ENCODE measurements around the gene NDUFA8.
"Not testable (repeated sequence)": the region's sequence is repeated elsewhere in the genome, so short reads cannot be mapped to it uniquely, and the experiment has no call there.

Gene NDUFA8

DNA sequence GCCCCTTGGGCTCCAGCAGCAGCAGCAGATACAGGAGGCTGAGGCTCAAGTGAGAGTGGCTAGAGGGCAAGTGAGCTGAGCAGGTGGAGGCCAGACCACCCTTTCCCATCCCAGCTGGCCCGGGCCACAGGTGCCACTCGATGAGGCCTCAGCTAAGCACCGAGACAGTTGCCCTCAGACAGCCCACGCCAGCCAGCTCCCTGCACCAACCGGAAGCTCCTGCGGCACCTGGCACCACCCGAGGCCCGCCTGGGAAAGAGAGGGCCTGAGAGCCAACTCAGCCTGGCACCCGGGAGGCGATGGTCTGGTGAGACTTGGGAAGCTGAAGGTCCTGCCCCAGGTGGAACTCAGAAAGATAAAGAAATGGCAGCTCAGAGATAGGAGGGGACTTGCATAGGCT is 38.2 kb downstream of the NDUFA8 start:
- no peak for DNase-seq (ENCODE audit: low read depth in 3 of 3)

DNA sequence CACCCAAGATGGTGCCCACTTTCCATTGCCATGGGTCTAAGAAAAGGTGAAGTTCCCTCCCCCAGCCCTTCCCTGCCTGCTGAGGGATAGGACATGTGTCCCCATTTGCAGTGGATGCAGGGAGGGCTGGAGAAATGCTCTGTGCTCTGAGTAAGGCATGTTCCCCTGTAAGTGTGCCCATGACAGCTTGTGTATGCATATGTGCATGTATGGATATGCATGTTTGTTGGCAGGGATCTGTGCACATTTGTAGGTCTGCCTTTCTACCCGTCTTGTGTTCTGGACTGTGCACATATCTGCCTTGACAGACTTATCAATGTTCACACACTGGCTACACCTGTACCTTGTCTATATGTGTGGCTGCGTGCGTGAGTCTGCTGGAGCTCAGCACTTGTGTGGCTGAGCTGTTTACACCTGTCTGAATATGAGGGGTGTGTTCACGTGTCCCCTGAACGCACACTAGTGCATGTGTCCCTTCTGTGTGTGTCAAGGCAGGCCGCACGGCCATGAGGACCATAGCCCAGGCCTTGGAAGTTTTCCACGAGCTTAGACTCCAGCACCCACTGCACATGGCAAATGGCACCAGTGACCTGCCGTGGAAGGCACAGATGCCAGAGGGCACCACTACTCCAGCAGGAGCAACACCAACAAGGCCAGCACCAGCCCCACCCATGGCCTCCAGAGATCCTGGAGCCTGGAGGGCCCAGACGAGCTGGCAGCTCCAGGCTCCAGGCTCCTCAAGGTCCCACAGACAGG is 39.1 kb downstream of the NDUFA8 start:
- no peak for DNase-seq (ENCODE audit: low read depth in 3 of 3)

DNA sequence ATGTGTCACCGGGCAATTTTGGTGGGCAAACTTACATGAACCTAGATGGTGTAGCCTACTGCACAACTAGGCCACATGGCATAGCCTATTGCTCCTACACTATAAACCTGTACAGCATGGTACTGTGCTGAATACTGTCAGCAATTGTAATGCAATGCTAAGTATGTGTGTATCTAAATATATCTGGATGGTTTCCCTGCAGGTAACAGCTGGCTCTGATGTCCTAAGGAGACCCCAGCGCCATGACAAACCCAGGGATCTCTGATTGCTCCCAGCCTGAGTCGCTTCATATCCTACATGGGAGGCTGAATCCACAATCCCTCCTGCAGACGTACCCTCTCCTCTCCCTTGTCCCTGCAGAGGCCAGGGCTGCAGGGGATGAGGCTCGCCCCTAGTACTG is 39.9 kb downstream of the NDUFA8 start:
- DNase-seq (ENCODE audit: low read depth in 3 of 3), result no peak

DNA sequence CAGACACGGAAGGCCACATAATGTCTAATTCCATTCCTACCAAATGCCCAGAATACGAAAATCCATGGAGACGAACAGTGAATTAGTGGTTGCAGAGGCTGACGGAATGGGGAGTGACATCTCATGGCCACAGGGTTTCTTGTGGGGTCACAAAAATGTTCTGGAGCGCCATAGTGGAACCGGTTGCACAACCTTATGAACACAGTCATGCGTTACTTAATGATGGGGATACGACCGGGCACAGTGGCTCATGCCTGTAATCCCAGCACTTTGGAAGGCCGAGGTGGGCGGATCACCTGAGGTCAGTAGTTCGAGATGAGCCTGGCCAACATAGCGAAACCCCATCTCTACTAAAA is 40.4 kb downstream of the NDUFA8 start:
- DNase-seq (ENCODE audit: low read depth in 3 of 3), result no peak

DNA sequence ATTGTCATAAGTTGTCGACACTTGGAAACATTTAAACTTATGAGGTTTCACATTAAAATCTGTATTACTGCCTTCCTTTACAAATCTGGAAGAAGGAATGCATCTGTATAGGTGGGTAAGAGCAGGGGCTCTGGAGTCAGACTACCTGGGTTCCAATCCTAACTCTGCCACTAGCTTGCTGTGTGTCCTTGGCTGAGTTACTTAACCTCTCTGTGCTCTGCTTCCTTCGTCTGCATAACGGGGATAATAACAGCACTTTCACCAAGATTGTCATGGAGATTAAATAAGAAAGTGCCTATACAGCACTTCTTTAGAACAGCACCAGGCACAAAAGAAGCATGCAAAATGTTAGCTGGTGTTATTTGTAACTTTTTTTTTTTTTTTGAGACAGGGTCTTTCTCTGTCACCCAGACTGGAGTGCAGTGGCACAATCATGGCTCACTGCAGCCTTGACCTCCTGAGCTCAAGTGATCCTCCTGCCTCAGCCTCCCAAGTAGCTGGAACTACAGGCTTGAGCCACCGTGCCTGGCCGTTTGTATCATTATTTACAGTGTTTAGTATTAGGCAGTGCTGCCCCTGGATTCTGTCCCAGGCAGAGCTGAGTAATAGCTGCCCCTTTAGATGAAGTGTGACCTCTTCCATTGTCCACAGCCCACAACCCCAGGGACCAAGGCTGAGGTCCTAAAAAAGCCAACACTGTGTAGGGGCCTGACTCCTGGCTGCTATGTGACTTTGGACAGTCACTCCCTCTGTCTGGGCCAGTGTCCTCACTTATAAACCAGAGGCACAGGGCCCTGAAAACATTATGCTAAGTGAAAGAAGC is 41.0 kb downstream of the NDUFA8 start:
- no peak for DNase-seq (ENCODE audit: low read depth in 3 of 3)

DNA sequence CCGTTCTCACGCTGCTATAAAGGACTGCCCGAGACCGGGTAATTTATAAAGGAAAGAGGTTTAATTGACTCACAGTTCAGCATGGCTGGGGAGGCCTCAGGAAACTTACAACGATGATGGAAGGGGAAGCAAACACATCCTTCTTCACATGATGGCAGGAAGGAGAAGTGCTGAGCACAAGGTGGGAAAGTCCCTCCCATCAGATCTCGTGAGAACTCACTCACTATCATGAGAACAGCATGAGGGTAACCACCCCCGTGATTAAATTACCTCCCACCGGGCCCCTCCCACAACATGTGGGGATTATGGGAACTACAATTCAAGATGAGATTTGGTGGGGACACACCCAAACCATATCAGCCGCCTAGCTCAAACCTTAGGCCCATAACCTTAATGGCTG is 42.3 kb downstream of the NDUFA8 start:
- not testable (repeated sequence) for DNase-seq (ENCODE audit: low read depth in 3 of 3)

DNA sequence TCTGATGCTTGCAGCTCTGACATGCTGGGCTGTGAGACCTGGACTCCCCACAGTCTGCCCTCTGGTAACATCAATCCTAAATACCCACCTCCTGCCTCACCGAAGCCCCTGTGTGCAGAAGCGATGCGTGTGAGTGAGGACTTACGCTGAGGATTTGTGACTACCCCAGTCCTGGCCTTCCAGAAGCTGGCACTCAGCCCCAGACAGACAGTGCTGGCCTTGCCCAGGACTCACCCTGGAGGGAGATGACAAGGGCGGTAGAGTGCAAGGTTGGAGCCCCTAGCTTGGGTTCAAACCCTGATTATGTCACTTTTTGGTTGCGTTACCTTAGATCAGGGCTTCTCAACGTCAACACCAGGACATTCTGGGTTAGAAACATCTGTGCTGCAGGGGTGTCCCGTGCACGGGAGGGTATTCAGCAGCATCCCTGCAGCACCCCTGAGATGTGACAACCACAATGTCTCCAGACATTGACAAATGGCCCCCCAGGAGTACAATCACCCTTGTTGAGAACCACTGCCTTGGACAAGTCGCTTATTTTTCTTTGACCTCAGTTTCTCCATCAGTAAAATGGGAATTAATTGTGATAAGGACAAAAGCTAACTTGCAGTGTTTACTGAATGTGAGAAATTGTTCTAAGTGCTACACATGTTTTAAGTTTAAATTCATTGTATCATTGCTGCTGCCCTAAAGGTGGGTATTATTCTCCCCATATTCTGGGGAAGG is 43.0 kb downstream of the NDUFA8 start:
- DNase-seq (ENCODE audit: low read depth in 3 of 3), result no peak

DNA sequence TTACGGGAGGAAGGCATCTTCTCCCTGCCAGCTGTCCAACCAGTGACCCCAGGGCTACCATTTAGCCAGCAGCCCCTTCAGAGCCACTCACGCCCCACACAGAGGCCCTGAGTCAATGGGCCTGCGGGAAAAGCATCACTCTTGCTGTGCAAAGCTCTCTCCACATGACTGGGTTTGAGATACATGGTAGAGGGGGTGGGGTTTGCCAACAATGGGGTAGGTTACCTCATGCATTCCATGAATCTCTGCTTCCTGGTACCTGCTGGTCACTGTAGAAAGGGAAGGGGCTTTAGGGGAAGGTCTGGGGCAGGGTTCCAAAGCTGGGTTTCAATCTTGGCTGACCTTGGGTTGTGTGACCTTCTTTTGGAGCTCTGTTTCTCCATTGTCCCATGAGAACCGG is 43.5 kb downstream of the NDUFA8 start:
- DNase-seq (ENCODE audit: low read depth in 3 of 3), result no peak

DNA sequence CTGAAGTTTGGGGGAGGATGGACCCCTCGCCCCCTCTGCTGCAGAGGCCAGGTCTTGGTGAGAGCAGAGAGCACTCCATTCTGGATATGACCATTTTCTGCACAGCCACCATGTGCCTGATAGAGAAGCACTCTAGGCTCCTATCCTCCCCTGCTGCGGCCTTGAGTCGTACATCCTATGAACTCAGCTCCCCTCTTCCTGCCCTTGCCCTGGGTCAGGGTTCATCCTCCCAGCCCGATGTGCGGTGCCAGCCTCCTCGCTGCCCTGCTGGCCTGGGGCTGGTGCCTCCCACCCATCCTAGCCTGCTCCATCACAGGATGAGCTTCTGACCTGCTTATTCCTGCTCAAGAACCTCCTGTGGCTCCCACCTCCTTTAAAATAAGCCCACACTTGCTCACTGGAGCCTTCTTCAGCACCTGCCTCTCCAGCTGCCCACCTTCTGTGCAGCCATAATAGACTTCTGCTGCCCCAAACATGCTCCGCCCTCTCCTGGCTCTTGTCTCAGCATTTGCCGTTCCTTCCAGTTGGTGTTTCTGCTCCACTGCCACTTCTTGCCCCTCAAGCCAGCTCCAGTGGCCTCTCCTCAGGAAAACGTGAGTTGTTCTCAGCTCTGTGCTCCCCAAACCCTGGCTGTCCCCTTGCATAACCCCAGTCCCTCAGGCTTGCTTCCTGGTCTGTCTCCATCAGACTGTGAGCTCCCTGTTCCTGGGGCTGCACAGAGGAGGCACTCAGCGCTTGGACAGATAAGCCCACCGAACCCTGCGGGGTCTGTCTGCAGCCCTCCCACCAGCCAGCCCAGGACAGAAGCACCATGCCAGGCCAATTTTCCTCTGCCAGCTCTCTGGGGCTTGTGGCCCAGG is 44.2 kb downstream of the NDUFA8 start:
- no peak for DNase-seq (ENCODE audit: low read depth in 3 of 3)

DNA sequence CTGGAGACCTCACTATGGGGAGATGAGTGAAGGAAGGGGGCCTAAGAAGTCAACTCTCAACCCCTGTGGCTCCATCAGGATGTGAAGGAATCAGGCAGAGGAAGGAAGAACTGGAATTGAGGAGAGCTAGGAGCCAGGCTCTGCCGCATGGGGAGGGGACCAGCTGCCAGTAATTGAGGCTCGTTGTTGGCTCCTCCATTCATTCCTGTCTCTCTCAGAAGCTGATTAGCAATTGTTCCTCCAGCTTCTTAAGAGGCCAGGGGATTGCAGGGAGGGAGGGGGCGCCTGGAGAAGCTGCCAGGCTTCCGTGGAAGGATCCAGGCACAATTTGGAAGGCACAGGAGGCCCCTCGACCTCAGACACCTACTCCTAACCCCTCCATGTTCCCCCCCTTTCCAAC is 46.0 kb downstream of the NDUFA8 start:
- no peak for DNase-seq (ENCODE audit: low read depth in 3 of 3)

DNA sequence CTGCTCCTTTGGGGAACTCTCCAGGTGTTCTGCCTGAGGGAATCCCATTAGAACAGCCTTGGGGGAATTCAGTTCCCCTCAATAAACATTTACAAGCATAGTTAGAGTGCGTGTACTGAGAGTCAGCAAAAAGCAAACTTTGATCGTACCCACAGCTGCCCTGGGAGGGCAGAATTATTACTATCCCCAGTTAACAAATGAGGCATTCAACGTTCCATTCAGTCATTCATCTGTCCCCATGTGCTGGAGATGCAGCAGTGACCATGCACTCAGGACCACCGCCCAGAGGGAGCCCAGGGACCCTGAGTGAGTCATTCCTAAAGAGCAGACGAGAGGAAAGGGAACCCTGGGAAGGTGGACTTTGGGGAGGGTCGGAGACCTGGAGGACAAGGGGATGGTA is 47.3 kb downstream of the NDUFA8 start:
- no peak for DNase-seq (ENCODE audit: low read depth in 3 of 3)

DNA sequence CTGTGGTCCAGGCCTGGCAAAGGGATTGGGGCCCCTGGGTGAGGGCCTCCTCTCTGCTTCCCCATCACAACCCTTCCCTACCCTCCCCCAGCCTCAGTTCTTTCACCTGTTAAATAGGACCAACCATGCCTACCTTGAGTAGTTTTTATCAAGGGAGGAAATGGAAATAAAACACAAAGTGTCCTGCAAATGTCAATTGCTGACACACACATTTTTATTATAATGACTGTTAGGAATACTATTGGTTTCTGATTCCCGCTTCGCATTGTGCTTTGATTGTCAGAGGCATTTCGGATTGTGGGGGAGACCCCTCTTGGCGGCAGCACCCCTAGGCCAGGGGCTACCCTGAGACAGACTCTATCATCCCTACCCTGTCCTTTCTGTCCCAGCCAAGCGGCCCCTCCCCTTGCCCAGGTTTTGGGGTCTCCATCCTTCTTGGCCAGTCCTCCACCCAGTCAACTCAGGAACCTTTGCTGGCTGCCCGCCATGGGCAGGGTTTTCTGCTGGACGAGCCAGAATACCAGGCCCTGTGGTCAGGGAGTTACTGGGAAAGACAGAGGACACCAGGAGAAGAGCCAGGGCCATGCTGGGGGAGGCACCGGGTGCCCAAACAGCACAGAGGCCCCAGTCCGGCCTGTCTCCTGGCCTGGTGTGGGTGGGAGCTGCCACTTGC is 48.0 kb downstream of the NDUFA8 start:
- no peak for DNase-seq (ENCODE audit: low read depth in 3 of 3)

DNA sequence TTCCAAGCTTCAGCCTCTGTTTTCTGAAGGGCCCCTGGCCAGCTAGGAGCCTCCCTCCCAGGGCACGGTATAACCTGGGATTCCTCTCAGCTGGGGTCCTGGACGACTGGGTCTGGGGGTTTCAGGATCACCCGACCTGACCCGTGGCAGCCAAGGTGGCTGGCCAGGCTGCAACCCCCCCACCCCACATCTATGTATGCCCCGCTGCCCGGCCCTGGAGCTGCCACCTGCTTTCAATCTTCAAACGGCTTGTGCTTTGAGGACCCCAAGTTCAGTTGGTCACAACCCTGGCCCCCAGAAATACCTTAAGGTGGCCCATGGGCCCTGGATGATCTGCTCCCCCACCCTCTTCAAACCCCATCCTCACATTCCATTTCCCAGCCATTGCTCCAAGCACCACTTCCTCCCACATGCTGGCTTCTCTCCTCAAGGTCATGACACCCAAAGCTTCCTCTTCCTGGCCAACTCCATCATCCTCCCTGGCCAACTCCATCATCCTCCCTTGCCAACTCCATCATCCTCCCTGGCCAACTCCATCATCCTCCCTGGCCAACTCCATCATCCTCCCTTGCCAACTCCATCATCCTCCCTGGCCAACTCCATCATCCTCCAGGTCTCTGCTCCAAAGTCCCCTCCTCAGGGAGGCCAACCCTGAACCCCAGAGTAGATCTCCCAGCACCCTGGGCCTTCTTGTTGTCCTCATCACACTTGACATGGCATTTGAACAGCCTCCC is 49.3 kb downstream of the NDUFA8 start:
- DNase-seq (ENCODE audit: low read depth in 3 of 3), result no peak

DNA sequence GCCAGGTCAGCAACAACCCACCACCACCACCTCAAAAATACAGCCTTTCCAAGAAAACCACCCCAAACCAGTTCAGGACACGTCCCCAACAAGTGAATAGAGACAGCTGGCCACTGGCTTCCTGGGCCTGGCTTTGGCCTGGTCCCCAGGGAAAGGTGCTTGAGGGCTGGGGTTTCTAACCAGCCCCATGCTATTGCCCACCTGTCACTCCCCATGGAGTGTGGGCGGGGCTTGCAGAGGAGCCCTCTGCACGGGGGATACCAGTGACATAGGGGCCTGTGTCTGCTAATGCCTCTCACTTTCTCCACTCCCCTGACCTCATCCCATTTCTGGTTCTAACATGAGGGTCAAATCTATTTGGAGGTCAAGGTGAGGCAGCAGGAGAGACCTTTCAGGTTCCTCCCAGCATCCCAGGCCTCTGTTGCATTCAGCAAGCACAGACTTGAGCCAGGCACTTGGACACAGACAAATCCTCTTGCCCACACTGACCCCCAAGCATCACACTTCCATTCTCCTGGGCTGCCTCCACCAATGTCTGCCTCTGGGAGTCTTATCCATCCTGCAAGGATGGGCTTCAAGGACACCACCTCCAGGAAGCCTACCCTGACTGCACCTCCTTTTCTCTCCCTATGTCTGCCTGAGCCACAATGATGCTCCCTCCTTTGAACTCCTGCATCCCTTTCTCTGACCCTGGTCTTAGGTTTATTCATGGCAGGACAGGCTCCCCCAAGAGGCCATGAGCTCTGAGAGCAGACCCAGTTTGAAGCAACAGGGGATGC is 50.4 kb downstream of the NDUFA8 start:
- no peak for DNase-seq (ENCODE audit: low read depth in 3 of 3)

DNA sequence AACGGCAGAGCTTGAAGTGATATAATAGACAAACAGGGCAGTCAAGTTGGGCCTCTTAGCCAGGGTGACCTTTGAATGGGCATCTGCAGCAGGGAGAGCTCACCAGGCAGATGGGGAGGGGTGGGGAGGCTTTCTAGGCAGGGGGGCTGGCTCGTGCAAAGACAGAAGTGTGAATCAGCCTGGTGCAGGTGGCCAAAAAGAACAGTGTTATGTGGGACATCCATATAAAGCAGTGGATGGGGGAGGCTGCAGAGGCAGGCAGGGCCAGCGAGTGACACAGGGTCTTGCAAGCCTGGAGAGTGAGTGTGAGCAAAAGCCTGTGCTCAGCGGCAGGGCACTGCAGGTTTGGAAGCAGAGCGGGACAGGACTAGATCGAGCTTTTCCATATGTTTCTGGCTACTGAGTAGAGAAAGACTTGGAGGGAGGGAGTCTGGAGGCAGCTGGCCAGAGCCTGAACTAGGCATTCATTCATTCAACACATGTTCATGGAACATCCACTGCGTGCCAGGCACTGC is 52.2 kb downstream of the NDUFA8 start:
- no peak for DNase-seq (ENCODE audit: low read depth in 3 of 3)

DNA sequence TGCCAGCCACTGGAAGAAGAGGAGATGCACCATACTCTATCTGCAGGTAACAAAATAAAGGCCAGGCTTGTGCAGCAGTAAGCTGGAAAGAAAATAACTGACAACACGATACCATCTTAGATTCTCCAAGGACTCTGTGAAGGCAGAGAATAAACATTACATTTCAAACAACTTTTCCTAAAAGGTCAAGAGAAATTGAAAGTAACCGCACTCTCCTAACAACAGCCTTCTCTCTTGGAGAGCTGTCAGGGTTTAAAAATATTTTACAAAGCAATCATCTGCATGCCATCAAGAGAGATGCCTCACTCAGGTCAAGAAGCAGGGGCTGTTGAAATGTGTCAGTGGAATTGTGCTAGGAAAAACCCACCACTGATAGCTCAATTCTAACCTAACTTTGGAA is 53.0 kb downstream of the NDUFA8 start:
- DNase-seq (ENCODE audit: low read depth in 3 of 3), result no peak

DNA sequence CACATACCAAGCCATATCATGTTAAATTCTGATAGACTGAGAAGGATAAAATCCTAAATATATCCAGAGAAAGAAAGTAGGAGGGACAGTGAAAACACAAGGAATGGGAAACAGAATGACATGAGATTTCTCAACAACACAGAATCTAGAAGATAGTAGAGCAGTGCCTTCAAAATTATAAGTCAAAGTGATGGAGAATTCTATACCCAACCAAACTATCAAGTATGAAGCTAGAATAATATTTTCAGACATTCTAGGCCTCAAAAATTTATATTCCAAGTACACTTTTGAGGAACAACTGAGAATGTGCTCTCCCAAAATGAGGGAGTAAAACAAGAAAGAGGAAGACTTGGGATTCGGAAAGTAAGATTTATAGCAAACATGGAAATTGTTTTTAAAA is 55.6 kb downstream of the NDUFA8 start:
- DNase-seq (ENCODE audit: low read depth in 3 of 3), result no peak

DNA sequence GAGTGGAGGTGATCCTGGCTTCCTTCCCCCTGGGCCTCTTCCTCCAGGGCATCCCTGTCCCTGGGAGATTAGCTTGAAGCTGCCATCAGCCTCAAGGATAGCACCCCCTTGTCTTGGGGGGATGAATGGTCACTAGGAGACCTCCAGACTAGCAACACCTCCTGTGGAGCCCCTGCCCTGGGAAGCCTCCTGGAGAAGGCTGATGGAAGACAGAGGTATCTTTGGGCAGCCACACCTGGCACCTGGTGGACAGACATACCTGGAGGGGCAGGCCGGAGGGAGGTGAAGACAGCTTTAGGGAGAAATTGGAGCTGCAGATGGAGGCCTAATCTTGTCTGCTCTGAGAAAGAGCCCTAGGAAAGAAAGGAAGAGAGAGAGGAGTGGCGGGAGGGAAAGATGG is 57.4 kb downstream of the NDUFA8 start:
- no peak for DNase-seq (ENCODE audit: low read depth in 3 of 3)

DNA sequence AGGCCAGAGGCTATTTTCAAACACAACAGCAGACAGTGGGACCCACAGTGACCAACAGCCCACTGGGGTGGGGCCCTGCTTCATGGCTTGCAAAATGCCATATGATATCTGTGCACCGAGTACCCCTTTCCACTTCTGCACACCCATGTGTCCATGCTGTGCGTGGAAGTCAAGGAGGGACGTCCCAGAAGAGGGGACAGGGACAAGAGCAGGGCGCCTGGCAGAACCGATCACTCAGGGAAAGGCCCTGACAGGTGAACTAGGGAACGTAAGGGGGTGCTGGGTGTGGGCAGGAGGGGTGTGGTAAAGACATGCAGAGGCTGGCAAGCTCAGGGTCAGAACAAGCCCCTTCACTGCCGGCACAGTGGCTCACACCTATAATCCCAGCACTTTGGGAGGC is 58.8 kb downstream of the NDUFA8 start:
- DNase-seq (ENCODE audit: low read depth in 3 of 3), result no peak
